ENCODE measurements around the gene TRIM7.

TRIM7 gene

GRCh38 chr5:181169459-181170236 lies 35.3 kb downstream of the TRIM7 start:
- peak; percentile 58 for DNase-seq

GRCh38 chr5:181168595-181169118 lies 36.3 kb downstream of the TRIM7 start:
- DNase-seq: no peak

DNA sequence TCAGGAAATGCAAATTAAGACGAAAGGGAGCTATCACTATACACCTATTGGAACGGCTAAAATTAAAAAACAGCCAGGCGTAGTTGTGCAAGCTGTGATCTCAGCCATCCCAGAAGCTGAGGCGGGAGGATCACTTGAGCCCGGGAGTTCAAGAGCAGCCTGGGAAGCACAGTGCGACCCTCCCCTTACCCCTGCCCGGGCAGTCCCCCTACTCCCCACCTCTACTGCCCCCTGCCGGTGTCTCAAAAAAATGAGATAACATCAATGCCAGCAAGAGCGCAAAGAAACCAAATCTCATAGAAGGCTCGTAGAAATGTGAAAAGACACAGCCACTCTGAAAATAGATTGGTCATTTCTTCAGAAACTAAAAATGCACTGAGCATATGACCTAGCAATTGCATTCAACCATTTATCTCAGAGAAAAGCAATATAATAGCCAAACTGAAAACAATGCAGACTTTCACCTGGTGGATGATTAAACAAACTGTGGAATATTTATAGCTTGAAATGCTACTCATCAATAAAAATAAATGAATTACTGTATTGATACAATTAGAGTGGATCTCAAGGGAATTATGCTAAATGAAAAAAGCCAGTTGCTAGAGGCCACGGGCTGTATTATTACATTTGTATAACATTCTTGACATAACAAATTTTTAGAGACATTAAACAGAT lies 37.0 kb downstream of the TRIM7 start:
- no peak for DNase-seq

GRCh38 chr5:181166812-181167733 lies 37.9 kb downstream of the TRIM7 start:
- no peak for DNase-seq

DNA sequence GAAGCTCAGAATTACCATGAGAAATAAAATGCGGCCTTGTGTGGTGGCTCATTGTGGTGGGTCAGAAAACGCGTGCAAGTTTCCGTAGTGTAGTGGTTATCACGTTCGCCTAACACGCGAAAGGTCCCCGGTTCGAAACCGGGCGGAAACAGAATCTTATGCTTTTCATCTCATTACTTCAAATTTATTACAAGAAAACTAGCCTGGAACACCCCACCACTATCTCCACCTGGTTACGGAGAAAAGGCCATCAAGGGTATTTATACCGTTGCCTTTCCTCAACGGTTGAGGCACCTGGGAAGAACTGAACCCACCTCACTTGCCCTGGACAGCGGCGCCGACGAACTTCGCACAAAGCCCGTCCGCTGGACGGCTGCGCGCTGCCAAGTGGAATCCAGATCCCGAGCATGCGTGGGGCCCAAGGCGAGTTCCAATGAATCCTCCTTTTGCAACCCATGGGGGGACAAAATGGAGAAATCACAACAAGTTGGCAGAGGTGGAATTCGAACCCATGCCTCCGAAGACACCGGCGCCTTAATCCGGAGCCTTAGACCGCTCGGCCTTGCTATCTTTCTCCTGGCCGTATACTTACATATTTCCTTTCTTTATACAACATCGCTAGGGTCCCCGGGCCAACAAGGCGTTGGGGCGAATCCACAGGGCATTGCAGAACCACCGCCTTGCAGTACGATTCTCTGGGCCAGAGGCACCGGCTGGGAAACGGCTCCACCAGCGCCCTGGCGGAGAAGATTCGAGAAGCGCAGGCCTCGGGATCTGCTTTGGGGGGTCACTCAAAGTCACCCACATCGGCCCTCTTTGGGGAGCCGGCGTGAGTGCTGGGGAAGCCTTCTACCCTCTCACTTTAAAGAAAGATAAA lies 40.7 kb downstream of the TRIM7 start:
- no peak for DNase-seq

DNA sequence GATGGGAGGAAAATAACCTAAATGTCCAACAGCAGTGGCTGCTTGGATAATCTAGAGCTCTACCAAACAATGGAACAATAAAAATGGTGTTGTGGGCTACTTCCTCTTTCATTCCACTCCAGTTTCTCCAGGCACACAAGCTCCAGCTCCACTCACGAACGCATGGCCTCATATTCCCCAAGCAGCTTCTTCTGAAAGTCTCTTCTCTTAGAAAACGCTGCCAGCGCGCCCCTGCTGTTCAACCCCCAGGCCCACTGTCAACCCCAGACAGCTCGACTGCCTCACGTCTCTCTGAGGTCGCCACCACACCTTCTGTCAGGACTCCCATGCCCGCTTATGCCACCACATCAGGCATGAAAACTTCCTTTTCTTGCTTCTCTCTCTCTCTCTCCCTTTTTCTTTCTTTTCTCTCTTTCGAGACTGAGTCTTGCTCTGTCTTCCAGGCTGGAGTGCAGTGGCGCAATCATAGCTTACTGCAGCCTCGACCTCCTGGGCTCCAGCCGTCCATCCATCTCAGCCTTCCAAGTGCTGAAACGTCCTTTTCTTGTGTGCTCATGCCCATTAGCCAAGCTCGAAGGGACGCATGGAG lies 41.4 kb downstream of the TRIM7 start:
- DNase-seq: no peak

DNA sequence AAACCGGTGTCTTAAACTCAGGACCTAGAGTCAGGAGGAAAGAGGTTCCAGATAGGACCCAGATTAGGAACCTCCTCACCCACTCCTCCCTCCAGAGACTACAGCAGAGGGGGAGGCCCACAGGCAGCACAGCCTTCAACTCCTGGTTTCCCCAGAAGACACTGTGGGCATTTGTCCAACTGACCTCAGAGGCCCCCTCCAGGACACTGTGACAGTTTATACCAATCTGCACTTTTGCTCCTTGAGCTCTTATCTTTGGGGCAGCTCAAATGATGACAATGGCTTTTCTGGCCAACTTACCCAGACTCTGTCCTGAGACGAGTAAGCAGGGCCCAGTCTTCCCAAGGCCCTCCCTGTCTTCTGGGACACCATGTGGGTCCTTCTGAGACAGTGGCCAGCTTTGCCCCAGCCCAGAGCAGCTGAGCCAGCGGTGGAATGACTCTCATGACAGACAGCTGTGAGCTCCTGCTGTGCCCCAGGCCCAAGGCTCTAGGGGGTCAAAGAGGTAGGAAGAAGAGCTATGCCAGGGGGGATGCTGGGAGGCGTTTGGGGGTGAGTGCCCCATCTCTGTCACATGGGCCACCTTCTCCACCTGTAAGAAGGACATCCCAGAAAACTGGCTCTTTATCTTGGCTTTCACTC lies 43.3 kb downstream of the TRIM7 start:
- DNase-seq: no peak

- DNase-seq: peak; percentile 74
Measured at GRCh38 chr5:181160755-181161533, 44.1 kb downstream of the TRIM7 start.

- DNase-seq: peak; percentile 87
Measured at GRCh38 chr5:181160152-181160754, 44.7 kb downstream of the TRIM7 start.

GRCh38 chr5:181159286-181160151 lies 45.5 kb downstream of the TRIM7 start:
- peak; percentile 92 for DNase-seq

GRCh38 chr5:181158869-181159268 lies 46.1 kb downstream of the TRIM7 start:
- DNase-seq: no peak

DNA sequence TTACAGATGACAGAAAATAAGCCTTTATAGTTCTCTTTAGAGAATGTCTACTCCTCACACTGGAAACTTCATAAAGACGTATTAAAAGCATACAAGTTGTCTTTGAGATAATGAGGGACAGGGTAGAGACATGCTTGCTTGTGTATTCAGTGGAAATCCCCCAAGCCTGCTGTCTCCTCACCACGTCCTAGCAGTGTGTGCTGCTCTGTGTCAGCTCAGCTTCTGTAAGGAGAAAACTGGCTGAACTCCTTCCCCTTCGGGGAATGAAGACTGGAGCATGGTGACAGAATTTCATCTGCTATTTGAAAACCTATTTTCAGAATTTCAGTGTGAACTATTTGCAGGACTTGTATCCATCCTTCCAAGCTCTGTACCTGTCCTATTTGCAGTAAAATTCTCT lies 48.2 kb downstream of the TRIM7 start:
- no peak for DNase-seq

- DNase-seq: no peak
Measured at GRCh38 chr5:181153814-181154213, 51.2 kb downstream of the TRIM7 start.

DNA sequence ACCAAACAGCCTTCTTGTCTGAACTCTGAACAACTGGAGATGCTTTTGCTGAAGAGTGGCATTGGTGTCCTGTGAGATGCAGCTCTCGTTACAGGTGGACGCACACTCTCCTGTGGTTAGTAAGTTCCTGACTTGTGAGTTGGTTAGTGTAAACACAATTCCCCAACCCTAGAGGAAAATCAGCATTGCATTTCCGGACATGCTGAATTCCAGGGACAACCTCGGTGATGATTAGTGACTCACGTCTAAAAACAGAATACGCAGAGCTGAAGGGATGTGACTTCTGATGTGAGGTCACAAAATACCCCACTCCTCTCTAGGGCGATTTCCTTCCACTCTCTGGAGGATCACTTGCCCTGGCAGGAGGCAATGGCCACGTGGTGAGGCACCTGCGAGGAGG lies 52.6 kb downstream of the TRIM7 start:
- no peak for DNase-seq

DNA sequence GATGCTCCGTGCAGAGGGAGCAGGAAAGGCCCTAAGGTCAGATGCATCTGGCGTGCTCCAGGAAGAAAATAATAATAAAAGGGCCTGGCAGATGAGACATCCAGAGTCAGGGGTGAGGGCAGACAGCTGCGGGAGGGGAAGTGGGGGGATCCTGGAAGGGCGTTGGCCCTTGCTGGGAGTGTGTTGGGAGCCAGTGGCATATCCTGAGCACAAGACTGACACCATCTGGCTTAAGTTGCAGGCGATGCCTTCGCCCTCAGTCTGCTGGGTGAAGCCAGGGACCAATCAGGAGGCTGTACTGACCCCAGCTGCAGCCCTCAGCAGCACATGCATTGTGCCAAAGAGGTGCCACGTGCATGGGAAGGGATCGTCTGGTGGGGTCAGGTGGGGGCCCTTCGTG lies 53.9 kb downstream of the TRIM7 start:
- no peak for DNase-seq

DNA sequence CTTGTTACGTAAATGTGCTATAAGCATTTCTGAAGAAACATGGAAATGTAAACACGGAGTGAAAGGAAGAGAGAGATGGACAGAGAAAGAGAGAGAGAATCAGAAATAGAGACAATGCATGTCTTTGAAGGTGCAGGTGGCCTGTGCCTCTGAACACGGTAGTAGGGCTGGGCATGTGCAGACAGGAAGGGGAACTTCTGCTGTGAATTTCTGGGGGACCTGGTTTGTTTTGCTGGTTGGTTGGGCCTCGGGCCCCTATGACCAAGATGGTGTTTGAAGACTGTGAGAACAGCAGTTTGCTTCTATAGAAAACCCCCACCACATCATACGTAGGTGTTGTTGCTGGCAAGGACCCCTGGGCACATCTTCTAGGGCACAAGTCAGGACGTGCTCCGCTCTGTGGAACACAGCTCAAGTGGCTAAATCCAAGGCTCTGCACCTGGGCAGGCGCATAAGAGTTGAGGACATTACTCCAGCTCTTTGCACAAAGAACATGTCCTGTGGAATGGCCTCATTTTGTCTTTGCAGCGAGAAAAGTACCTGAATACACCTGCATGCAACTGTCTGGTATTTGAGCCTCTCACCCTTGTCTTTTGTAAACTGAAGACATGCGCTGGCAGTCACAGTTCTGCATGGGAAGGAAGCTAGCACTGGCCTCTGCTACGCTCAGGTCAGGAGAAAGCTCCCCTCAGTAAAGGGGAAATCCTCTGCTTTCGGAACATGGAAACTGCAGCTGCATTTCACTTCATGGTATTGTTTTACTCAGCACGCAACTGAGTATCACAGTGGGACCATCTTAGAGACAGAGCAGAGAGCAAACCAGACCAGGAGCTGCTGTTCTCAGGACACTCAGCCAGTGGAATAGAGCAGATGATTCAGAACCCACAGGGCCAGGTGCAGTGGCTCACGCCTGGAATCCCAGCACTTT lies 54.9 kb downstream of the TRIM7 start:
- no peak for DNase-seq

- no peak for DNase-seq
Measured at GRCh38 chr5:181149355-181149754, 55.6 kb downstream of the TRIM7 start.

All from CD4-positive, alpha-beta T cell treated with Interleukin-10 for 1 hour (primary cell).